ENCODE measurements around the gene BRAF.

DNA sequence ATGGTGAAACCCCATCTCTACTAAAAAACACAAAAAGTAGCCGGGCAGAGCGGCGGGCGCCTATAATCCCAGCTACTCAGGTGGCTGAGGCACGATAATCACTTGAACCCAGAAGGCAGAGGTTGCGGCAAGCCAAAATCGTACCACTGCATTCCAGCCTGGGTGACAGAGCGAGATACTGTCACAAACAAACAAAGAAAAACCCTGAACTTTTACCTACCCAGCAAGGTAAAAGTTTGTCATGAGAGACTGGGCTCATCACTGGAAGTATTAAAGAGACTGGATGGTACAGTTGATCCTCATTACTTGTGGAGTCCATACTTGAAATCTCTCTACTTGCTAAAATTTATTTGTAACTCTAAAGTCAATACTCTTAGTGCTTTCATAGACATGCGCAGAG, 114.3 kb downstream of the BRAF start:
- TF ChIP-seq POLR2A (IDR thresholded peaks at IDR 0.05), result no peak
- TF ChIP-seq, protein P1, sequence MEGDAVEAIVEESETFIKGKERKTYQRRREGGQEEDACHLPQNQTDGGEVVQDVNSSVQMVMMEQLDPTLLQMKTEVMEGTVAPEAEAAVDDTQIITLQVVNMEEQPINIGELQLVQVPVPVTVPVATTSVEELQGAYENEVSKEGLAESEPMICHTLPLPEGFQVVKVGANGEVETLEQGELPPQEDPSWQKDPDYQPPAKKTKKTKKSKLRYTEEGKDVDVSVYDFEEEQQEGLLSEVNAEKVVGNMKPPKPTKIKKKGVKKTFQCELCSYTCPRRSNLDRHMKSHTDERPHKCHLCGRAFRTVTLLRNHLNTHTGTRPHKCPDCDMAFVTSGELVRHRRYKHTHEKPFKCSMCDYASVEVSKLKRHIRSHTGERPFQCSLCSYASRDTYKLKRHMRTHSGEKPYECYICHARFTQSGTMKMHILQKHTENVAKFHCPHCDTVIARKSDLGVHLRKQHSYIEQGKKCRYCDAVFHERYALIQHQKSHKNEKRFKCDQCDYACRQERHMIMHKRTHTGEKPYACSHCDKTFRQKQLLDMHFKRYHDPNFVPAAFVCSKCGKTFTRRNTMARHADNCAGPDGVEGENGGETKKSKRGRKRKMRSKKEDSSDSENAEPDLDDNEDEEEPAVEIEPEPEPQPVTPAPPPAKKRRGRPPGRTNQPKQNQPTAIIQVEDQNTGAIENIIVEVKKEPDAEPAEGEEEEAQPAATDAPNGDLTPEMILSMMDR (IDR thresholded peaks at IDR 0.05), result no peak

All from tibial nerve (tissue), 3 donors.